HCT116 (cell line): ENCODE data around the gene LMCD1. TPM values are rescaled to one million over a fixed set of nuclear protein-coding genes. Genes with fewer than 3 reads are reported as not detected.

Experiments
- ATAC-seq: fragments of 200-7000 bp; cut with Tn5 transposase; 2 replicates; pipeline ENCODE4 v1.9.1; 2020; ENCODE audit warnings: mild to moderate bottlenecking, moderate library complexity
- BruUV-seq: library from RNA; stranded (reverse); fragments of 400-500 nt; replicated peaks from 2 replicates; lab custom pipeline; 2021; lab: Mats Ljungman, UMichigan
- CTCF ChIA-PET: fragments of 300-600 bp; sonication (Branson Sonifier 250); formaldehyde crosslinking; loops from one replicate; lab custom pipeline; 2021; ENCODE audit warnings: antibody characterized with exemption; lab: Charles Lee
- POLR2A ChIA-PET: fragments of 300-600, 350-600 bp; sonication (Branson Sonifier 250); formaldehyde crosslinking; loops from one replicate; lab custom pipeline; 2021; ENCODE audit warnings: antibody characterized with exemption; lab: Charles Lee
- RAD21 ChIA-PET, 2 experiments: fragments of 300-600 bp; sonication (Branson Sonifier 250); formaldehyde crosslinking; loops; one replicate each; lab custom pipeline; 2023; ENCODE audit warnings: low total read pairs in 2 of 2; ENCODE audit not compliant: uncharacterized antibody in 2 of 2, unreplicated experiment in 2 of 2, low non-redundant PET in 1 of 2; lab: Charles Lee
- DNase-seq: peaks from one replicate; pipeline ENCODE4 v3.0.0-alpha.2; 2010; ENCODE audit warnings: low read depth, low spot score
- H2AFZ ChIP-seq: fragments of 200-600 bp; shearing (Covaris generic), sonication (generic); 2 replicates; pipeline ENCODE4 v1.6.1; 2017; ENCODE audit warnings: low read depth, mixed run types, mixed read lengths, antibody characterized with exemption, low read length; ENCODE audit not compliant: poor library complexity, severe bottlenecking
- H3K27ac ChIP-seq: 2 replicates; pipeline ENCODE4 v1.5.1; 2012; ENCODE audit warnings: low read depth, low read length
- H3K27me3 ChIP-seq: fragments of 200-600 bp; sonication (generic); 2 replicates; pipeline ENCODE4 v1.6.1; 2016; ENCODE audit warnings: mixed run types, low read length, mixed read lengths; ENCODE audit not compliant: insufficient read depth
- H3K36me3 ChIP-seq, 2 experiments: fragments of 200-500 bp in 1 of 2; fragments of 200-600 bp in 1 of 2; sonication (Bioruptor generic) in 1 of 2; sonication (generic) in 1 of 2; 2 replicates each; pipeline versions ENCODE4 v1.5.1 to v1.6.1; 2014 to 2016; ENCODE audit warnings: low read length in 2 of 2, inconsistent platforms in 1 of 2, mixed read lengths in 1 of 2, mixed run types in 1 of 2; ENCODE audit not compliant: insufficient read depth in 2 of 2, control insufficient read depth in 1 of 2
- H3K4me1 ChIP-seq, 2 experiments: fragments of 200-600 bp in 1 of 2; sonication (generic) in 1 of 2; 2 replicates each; pipeline versions ENCODE4 v1.5.1 to v1.6.1; 2012 to 2017; ENCODE audit warnings: low read length in 2 of 2, inconsistent platforms in 1 of 2, mild to moderate bottlenecking in 1 of 2, mixed read lengths in 1 of 2, mixed run types in 1 of 2, moderate library complexity in 1 of 2; ENCODE audit not compliant: insufficient read depth in 2 of 2, control insufficient read depth in 1 of 2
- H3K4me2 ChIP-seq: fragments of 200-600 bp; sonication (generic); 2 replicates; pipeline ENCODE4 v1.6.1; 2017; ENCODE audit warnings: mixed run types, low read length, mixed read lengths
- H3K4me3 ChIP-seq, 2 experiments: fragments of 200-600 bp in 1 of 2; sonication (generic) in 1 of 2; replicated peaks in 1 of 2; 2 replicates each; pipeline ENCODE4 v1.5.1; 2011 to 2016; ENCODE audit warnings: low read length in 2 of 2, control low read depth in 1 of 2, low read depth in 1 of 2, mild to moderate bottlenecking in 1 of 2, mixed read lengths in 1 of 2, mixed run types in 1 of 2
- H3K79me2 ChIP-seq: fragments of 200-600 bp; sonication (generic); 2 replicates; pipeline ENCODE4 v1.6.1; 2017; ENCODE audit warnings: mild to moderate bottlenecking, mixed run types, low read length, moderate library complexity, mixed read lengths; ENCODE audit not compliant: insufficient read depth
- H3K9ac ChIP-seq: fragments of 200-600 bp; sonication (generic); 2 replicates; pipeline ENCODE4 v1.6.1; 2016; ENCODE audit warnings: low read length, mixed read lengths
- H3K9me2 ChIP-seq: fragments of 200-600 bp; sonication (generic), shearing (Covaris generic); 2 replicates; pipeline ENCODE4 v1.6.1; 2017; ENCODE audit warnings: mixed run types, mild to moderate bottlenecking, moderate library complexity; ENCODE audit not compliant: insufficient read depth
- H3K9me3 ChIP-seq, 2 experiments: fragments of 200-500 bp in 1 of 2; fragments of 200-600 bp in 1 of 2; sonication (Bioruptor generic) in 1 of 2; sonication (generic) in 1 of 2; 2 replicates each; pipeline ENCODE4 v1.6.1; 2014 to 2017; ENCODE audit warnings: low read length in 2 of 2, mixed read lengths in 2 of 2, inconsistent platforms in 1 of 2, low read depth in 1 of 2, mild to moderate bottlenecking in 1 of 2, mixed run types in 1 of 2, moderate library complexity in 1 of 2; ENCODE audit not compliant: control insufficient read depth in 1 of 2, insufficient read depth in 1 of 2
- H4K20me1 ChIP-seq: fragments of 200-600 bp; sonication (generic), shearing (Covaris generic); 2 replicates; pipeline ENCODE4 v1.6.1; 2017; ENCODE audit warnings: mixed run types, mild to moderate bottlenecking, moderate library complexity; ENCODE audit not compliant: insufficient read depth
- ATF3 ChIP-seq: IDR thresholded peaks from 2 replicates; pipeline ENCODE4 v1.6.1; 2012
- CBX3 ChIP-seq: IDR thresholded peaks from 2 replicates; pipeline ENCODE4 v1.6.1; 2012; ENCODE audit warnings: low read depth
- ELF1 ChIP-seq: IDR thresholded peaks from 2 replicates; pipeline ENCODE4 v1.6.1; 2012; ENCODE audit warnings: low read depth, borderline replicate concordance
- EZH2 ChIP-seq: fragments of 200-600 bp; sonication (generic); IDR thresholded peaks from 2 replicates; pipeline ENCODE4 v1.6.1; 2017; ENCODE audit warnings: antibody characterized with exemption, mixed run types
- JUND ChIP-seq: IDR thresholded peaks from 2 replicates; pipeline ENCODE4 v1.6.1; 2012
- POLR2A ChIP-seq: IDR thresholded peaks from 2 replicates; pipeline ENCODE4 v1.7.0; 2011; ENCODE audit warnings: borderline replicate concordance; ENCODE audit not compliant: insufficient read depth, insufficient read length; ENCODE audit errors: extremely low read depth
- POLR2AphosphoS5 ChIP-seq: IDR thresholded peaks from 2 replicates; pipeline ENCODE4 v1.6.1; 2011; ENCODE audit warnings: mild to moderate bottlenecking, low read depth, low read length, moderate library complexity
- RAD21 ChIP-seq: IDR thresholded peaks from 2 replicates; pipeline ENCODE4 v1.6.1; 2012; ENCODE audit warnings: low read depth, mild to moderate bottlenecking
- REST ChIP-seq: IDR thresholded peaks from 2 replicates; pipeline ENCODE4 v1.6.1; 2012; ENCODE audit warnings: low read depth
- ZBTB33 ChIP-seq: IDR thresholded peaks from 2 replicates; pipeline ENCODE4 v1.6.1; 2011; ENCODE audit warnings: mild to moderate bottlenecking, low read length, moderate library complexity; ENCODE audit not compliant: insufficient replicate concordance; ENCODE audit errors: extremely low read depth
- intact Hi-C: fragments of 100-400 bp; cut with micrococcal nuclease; formaldehyde crosslinking; loops from 2 replicates; pipeline ENCODE4 v1.10.0; 2022
- total RNA-seq: library from RNA; stranded (reverse); gene quantifications from one replicate; pipeline ENCODE4 v1.2.1, GENCODE V29; 2021; ENCODE audit not compliant: unreplicated experiment

Gene LMCD1
- total RNA-seq, 1 experiment from 2014 or later = 4.6 TPM

GRCh38 chr3:8489278-8489792 is 12.3 kb upstream of the LMCD1 start:
- DNase-seq (no peak), ATAC-seq (no peak)
- H3K9me2 ChIP-seq = no peaks in the 10 kb centered on the region
- H4K20me1 ChIP-seq = no peaks in the 10 kb centered on the region
- ChIA-PET POLR2A (no interaction called here), CTCF (no interaction called here), RAD21 (no interaction called here)
- intact Hi-C loops = no loop called here
- no peak overlapping the region for H3K4me3 ChIP-seq
- no peaks in the 10 kb centered on the region for H3K79me2 ChIP-seq
- H3K27ac ChIP-seq = no peak overlapping the region
- H3K27me3 ChIP-seq = no peaks in the 10 kb centered on the region
- no peaks in the 10 kb centered on the region for H3K9me3 ChIP-seq
- no peak overlapping the region for H3K9ac ChIP-seq
- no peak overlapping the region for H3K4me2 ChIP-seq
- no TSS peak for BruUV-seq
- no peak for TF ChIP-seq ZBTB33
- TF ChIP-seq ATF3 = no peak
- TF ChIP-seq RAD21 = no peak
- TF ChIP-seq JUND = no peak
- no peak for TF ChIP-seq POLR2A
- no peak for TF ChIP-seq ELF1
- TF ChIP-seq CBX3 = no peak
- TF ChIP-seq POLR2AphosphoS5 = no peak
- TF ChIP-seq REST = no peak
- TF ChIP-seq EZH2 = no peak
- H2AFZ ChIP-seq = no peak overlapping the region
- H3K36me3 ChIP-seq = no peaks in the 10 kb centered on the region
- H3K4me1 ChIP-seq = peaks cover 0 to 15% of the 10 kb centered on the region in 2 experiments; a peak in 1 of 4 replicates
